BE2C (cell line): ENCODE data around the gene SSB.

Experiments used
- DNase-seq: peaks from one replicate; pipeline ENCODE4 v3.0.0-alpha.2; 2020
- H3K27me3 ChIP-seq: fragments of 250-450 bp; sonication (Bioruptor Pico); 2 replicates; pipeline ENCODE4 v1.5.1; 2020; ENCODE audit warnings: mild to moderate bottlenecking
- H3K36me3 ChIP-seq: fragments of 250-450 bp; sonication (Bioruptor Pico); 2 replicates; pipeline ENCODE4 v1.5.1; 2020; ENCODE audit warnings: mild to moderate bottlenecking
- H3K4me1 ChIP-seq: fragments of 250-450 bp; sonication (Bioruptor Pico); 2 replicates; pipeline ENCODE4 v1.5.1; 2020
- H3K4me3 ChIP-seq: 2 replicates; pipeline ENCODE4 v1.5.1; 2011; ENCODE audit warnings: low read depth, low read length
- H3K9me3 ChIP-seq: fragments of 250-450 bp; sonication (Bioruptor Pico); 2 replicates; pipeline ENCODE4 v1.5.1; 2020
- TF ChIP-seq, protein P1 (sequence below): IDR thresholded peaks from 2 replicates; pipeline ENCODE4 v1.5.1; 2012; ENCODE audit warnings: mild to moderate bottlenecking, low read depth, low read length

SSB gene

DNA sequence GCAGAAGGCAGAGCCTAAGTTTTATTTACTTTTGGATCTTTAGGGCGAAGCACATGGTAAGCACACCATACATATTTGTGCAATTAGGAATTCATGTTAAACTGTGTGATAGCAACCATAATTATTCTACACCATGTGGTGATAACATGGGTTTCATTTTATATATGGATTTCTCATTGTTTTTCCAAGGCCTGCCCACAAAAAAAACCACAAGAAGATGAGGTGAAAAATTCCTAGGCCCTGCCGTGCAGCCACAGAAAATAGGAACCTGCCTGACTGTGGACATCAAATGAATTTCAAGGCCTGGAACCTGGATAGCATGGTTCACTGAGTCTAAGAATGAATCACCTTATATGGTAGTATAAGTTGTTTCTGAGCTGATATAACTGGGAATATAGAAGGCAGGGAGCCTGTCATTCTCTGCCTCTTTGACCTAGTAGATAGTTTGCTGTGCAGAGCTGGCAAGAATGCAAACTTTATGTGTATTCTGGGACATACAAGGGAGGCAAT lies 22.4 kb upstream of the SSB start:
- Histone ChIP-seq H3K4me3 (no peak overlapping the region), H3K27me3 (no peaks in the 10 kb centered on the region), H3K4me1 (no peaks in the 10 kb centered on the region), H3K36me3 (no peaks in the 10 kb centered on the region), H3K9me3 (no peaks in the 10 kb centered on the region)
- no peak for DNase-seq
- TF ChIP-seq, protein P1, sequence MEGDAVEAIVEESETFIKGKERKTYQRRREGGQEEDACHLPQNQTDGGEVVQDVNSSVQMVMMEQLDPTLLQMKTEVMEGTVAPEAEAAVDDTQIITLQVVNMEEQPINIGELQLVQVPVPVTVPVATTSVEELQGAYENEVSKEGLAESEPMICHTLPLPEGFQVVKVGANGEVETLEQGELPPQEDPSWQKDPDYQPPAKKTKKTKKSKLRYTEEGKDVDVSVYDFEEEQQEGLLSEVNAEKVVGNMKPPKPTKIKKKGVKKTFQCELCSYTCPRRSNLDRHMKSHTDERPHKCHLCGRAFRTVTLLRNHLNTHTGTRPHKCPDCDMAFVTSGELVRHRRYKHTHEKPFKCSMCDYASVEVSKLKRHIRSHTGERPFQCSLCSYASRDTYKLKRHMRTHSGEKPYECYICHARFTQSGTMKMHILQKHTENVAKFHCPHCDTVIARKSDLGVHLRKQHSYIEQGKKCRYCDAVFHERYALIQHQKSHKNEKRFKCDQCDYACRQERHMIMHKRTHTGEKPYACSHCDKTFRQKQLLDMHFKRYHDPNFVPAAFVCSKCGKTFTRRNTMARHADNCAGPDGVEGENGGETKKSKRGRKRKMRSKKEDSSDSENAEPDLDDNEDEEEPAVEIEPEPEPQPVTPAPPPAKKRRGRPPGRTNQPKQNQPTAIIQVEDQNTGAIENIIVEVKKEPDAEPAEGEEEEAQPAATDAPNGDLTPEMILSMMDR, result no peak

GRCh38 chr2:169778446-169778845 lies 20.2 kb upstream of the SSB start:
- no peak for DNase-seq
- H3K27me3 ChIP-seq, result no peaks in the 10 kb centered on the region
- H3K4me3 ChIP-seq, result no peak overlapping the region
- TF ChIP-seq, protein P1, result no peak
- H3K36me3 ChIP-seq, result no peaks in the 10 kb centered on the region
- H3K4me1 ChIP-seq, result no peaks in the 10 kb centered on the region
- no peaks in the 10 kb centered on the region for H3K9me3 ChIP-seq

- Histone ChIP-seq H3K27me3 (no peaks in the 10 kb centered on the region), H3K9me3 (no peaks in the 10 kb centered on the region), H3K4me1 (no peaks in the 10 kb centered on the region), H3K36me3 (no peaks in the 10 kb centered on the region), H3K4me3 (no peak overlapping the region)
- TF ChIP-seq, protein P1, result no peak
- DNase-seq, result no peak
Measured at GRCh38 chr2:169781249-169782013, 17.2 kb upstream of the SSB start.

- Histone ChIP-seq H3K4me1 (no peaks in the 10 kb centered on the region), H3K27me3 (no peaks in the 10 kb centered on the region), H3K9me3 (no peaks in the 10 kb centered on the region), H3K4me3 (no peak overlapping the region), H3K36me3 (no peaks in the 10 kb centered on the region)
- DNase-seq, result no peak
- TF ChIP-seq, protein P1, result no peak
Measured at GRCh38 chr2:169782513-169782912, 16.2 kb upstream of the SSB start.

GRCh38 chr2:169790581-169790980 lies 8.1 kb upstream of the SSB start:
- H3K4me3 ChIP-seq, result no peak overlapping the region
- TF ChIP-seq, protein P1, result no peak
- no peaks in the 10 kb centered on the region for H3K9me3 ChIP-seq
- H3K36me3 ChIP-seq, result no peaks in the 10 kb centered on the region
- DNase-seq, result no peak
- H3K27me3 ChIP-seq, result no peaks in the 10 kb centered on the region
- H3K4me1 ChIP-seq, result no peaks in the 10 kb centered on the region

GRCh38 chr2:169795181-169795580 lies 3.5 kb upstream of the SSB start:
- DNase-seq, result no peak
- no peak overlapping the region for H3K4me3 ChIP-seq
- no peaks in the 10 kb centered on the region for H3K36me3 ChIP-seq
- H3K27me3 ChIP-seq, result no peaks in the 10 kb centered on the region
- no peaks in the 10 kb centered on the region for H3K4me1 ChIP-seq
- TF ChIP-seq, protein P1, result no peak
- H3K9me3 ChIP-seq, result no peaks in the 10 kb centered on the region
